ENCODE measurements around the gene PC. TPM values are rescaled to one million over a fixed set of nuclear protein-coding genes. Genes with fewer than 3 reads are reported as not detected.

The PC gene
- polyA plus RNA-seq, 2 of the 4 experiments (the other 2 are of a cell fraction): 14.2 to 45.9 TPM

DNA sequence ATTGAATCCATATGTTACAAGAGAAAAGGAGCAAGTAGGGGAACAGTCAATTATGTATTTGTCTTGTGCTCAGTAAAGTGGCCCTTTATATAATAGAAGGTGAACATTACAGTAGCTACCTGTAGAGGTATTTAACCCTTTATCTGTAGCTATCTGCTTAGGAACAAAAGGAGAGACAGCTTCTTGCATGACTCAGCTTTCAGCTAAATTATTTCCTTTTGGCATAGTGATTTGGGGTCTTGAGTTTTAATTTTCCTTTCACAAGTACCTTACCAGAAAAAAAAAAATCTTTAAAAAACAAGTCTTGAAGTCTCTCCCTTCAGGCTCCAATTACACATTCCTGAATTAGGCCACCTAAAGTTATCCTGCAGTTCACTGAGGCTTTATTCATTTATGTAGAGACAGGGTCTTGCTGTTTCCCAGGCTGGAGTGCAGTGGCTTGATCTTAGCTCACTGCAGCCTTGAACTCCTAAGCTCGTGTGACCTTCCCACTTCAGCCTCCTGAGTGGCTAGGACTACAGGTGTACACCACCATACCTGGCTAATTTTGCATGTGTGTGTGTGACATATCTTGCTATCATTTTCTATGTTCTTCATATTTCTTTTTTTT lies 147.5 kb downstream of the PC start:
- WGBS (ENCODE audit: missing lambda C conversion rate): 90% methylated on average over 1 of the region's 1 CpG
- no peak overlapping the region for H3K27ac ChIP-seq
- CTCF ChIA-PET: interaction anchor here (0.8 to 1.7 kb wide), 5 partner anchors 9 to 572 kb away, joined by 3 to 6 read pairs (median 3); no protein-coding TSS in a partner anchor
- TF ChIP-seq CBX8 (IDR thresholded peaks at IDR 0.05) (no peak), CEBPB (IDR thresholded peaks at IDR 0.05) (no peak), ZC3H11A (IDR thresholded peaks at IDR 0.05) (no peak), RFX5 (IDR thresholded peaks at IDR 0.05) (no peak), RCOR1 (IDR thresholded peaks at IDR 0.05; ENCODE audit: low read depth, low read length) (no peak), MAX (IDR thresholded peaks at IDR 0.05) (no peak), POLR2AphosphoS2 (conservative IDR thresholded peaks at IDR 0.05; ENCODE audit: low read length) (no peak), SMC3 (IDR thresholded peaks at IDR 0.05) (no peak), PHF8 (IDR thresholded peaks at IDR 0.05; ENCODE audit: borderline replicate concordance, low read depth) (no peak), ZSCAN20 (CRISPR knock-in tag; IDR thresholded peaks at IDR 0.05) (no peak), NPAS2 (CRISPR knock-in tag; IDR thresholded peaks at IDR 0.05; ENCODE audit: borderline replicate concordance) (no peak), TFCP2L1 (CRISPR knock-in tag; IDR thresholded peaks at IDR 0.05) (no peak), HOXB5 (CRISPR knock-in tag; IDR thresholded peaks at IDR 0.05) (no peak), FOSL2 (IDR thresholded peaks at IDR 0.05) (no peak), FOSL2 (CRISPR knock-in tag; IDR thresholded peaks at IDR 0.05) (no peak), GATA3 (IDR thresholded peaks at IDR 0.05; ENCODE audit: borderline replicate concordance) (no peak), RARB (CRISPR knock-in tag; IDR thresholded peaks at IDR 0.05) (no peak)
- FAIRE-seq (no peak), ATAC-seq (no peak), DNase-seq (ENCODE audit: low read depth in 1 of 2, low spot score in 1 of 2) (no peak)
- POLR2A ChIA-PET: interaction anchor here (0.5 to 0.7 kb wide), 2 partner anchors 15 to 30 kb away, joined by 3 read pairs; no protein-coding TSS in a partner anchor
- H3K4me2 ChIP-seq: no peak overlapping the region
- H3K4me1 ChIP-seq: no peaks in the 10 kb centered on the region
- no peak overlapping the region for H3K4me3 ChIP-seq
- H3K9me3 ChIP-seq: no peaks in the 10 kb centered on the region

GRCh38 chr11:66809592-66809991 lies 148.6 kb downstream of the PC start:
- FAIRE-seq (no peak), ATAC-seq (no peak), DNase-seq (ENCODE audit: low read depth in 1 of 2, low spot score in 1 of 2) (no peak)
- ChIA-PET CTCF (interaction anchor here (1.3 to 1.7 kb wide), 3 partner anchors 12 to 573 kb away, joined by 3 to 6 read pairs (median 3); no protein-coding TSS in a partner anchor), POLR2A (no interaction called here)
- TF ChIP-seq FOXS1 (CRISPR knock-in tag; IDR thresholded peaks at IDR 0.05): no peak
- no peak for TF ChIP-seq RFX5 (IDR thresholded peaks at IDR 0.05)
- no peak for TF ChIP-seq ZC3H11A (IDR thresholded peaks at IDR 0.05)
- TF ChIP-seq HDAC2 (IDR thresholded peaks at IDR 0.05): no peak
- no peak for TF ChIP-seq NFE2L2 (conservative IDR thresholded peaks at IDR 0.05; ENCODE audit: low read length)
- TF ChIP-seq, protein P1, sequence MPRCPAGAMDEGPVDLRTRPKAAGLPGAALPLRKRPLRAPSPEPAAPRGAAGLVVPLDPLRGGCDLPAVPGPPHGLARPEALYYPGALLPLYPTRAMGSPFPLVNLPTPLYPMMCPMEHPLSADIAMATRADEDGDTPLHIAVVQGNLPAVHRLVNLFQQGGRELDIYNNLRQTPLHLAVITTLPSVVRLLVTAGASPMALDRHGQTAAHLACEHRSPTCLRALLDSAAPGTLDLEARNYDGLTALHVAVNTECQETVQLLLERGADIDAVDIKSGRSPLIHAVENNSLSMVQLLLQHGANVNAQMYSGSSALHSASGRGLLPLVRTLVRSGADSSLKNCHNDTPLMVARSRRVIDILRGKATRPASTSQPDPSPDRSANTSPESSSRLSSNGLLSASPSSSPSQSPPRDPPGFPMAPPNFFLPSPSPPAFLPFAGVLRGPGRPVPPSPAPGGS (IDR thresholded peaks at IDR 0.05): no peak
- TF ChIP-seq, protein P2, sequence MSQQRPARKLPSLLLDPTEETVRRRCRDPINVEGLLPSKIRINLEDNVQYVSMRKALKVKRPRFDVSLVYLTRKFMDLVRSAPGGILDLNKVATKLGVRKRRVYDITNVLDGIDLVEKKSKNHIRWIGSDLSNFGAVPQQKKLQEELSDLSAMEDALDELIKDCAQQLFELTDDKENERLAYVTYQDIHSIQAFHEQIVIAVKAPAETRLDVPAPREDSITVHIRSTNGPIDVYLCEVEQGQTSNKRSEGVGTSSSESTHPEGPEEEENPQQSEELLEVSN (IDR thresholded peaks at IDR 0.05; ENCODE audit: borderline replicate concordance, low read depth): no peak
- TF ChIP-seq FOSB (CRISPR knock-in tag; IDR thresholded peaks at IDR 0.05): no peak
- no peak for TF ChIP-seq POLR2AphosphoS2 (conservative IDR thresholded peaks at IDR 0.05; ENCODE audit: low read length)
- TF ChIP-seq SREBF2 (IDR thresholded peaks at IDR 0.05): no peak
- TF ChIP-seq GATA3 (IDR thresholded peaks at IDR 0.05; ENCODE audit: borderline replicate concordance): no peak
- no peak for TF ChIP-seq PBX3 (IDR thresholded peaks at IDR 0.05)
- no peak for TF ChIP-seq RCOR1 (IDR thresholded peaks at IDR 0.05; ENCODE audit: low read depth, low read length)
- TF ChIP-seq RARB (CRISPR knock-in tag; IDR thresholded peaks at IDR 0.05): no peak
- no peak for TF ChIP-seq SMC3 (IDR thresholded peaks at IDR 0.05)
- no peak for TF ChIP-seq TFCP2L1 (CRISPR knock-in tag; IDR thresholded peaks at IDR 0.05)
- no peak for TF ChIP-seq CHD2 (IDR thresholded peaks at IDR 0.05; ENCODE audit: low read length, partially characterized antibody)
- no peak for TF ChIP-seq RAD21 (conservative IDR thresholded peaks at IDR 0.05 in 1 of 2, IDR thresholded peaks at IDR 0.05 in 1 of 2)
- H3K4me2 ChIP-seq: no peak overlapping the region
- 85% methylated on average over 3 of the region's 3 CpGs for WGBS (ENCODE audit: missing lambda C conversion rate)
- no peaks in the 10 kb centered on the region for H3K4me1 ChIP-seq
- H3K27ac ChIP-seq: no peak overlapping the region
- H3K4me3 ChIP-seq: no peak overlapping the region
- H3K9me3 ChIP-seq: no peaks in the 10 kb centered on the region
